Fibroblast of skin of abdomen (primary cell): ENCODE data around the gene C5orf63. TPM values are rescaled to one million over a fixed set of nuclear protein-coding genes. Genes with fewer than 3 reads are reported as not detected.
"Not testable (repeated sequence)": the region's sequence is repeated elsewhere in the genome, so short reads cannot be mapped to it uniquely, and the experiment has no call there.

Source experiments
- DNase-seq: peaks from one replicate; pipeline ENCODE4 v3.0.0-alpha.2; 2013
- polyA plus RNA-seq, 2 experiments: library from polyadenylated mRNA; unstranded; fragments of 120-200 nt; gene quantifications; one replicate each; pipeline ENCODE4 v1.2.1, GENCODE V29; 2013; ENCODE audit not compliant: insufficient read length in 2 of 2

Gene C5orf63
- polyA plus RNA-seq (2013, experiment 1 of 2; ENCODE audit: insufficient read length): 2.5 TPM
- polyA plus RNA-seq (2013, experiment 2 of 2; ENCODE audit: insufficient read length): 2.7 TPM

DNA sequence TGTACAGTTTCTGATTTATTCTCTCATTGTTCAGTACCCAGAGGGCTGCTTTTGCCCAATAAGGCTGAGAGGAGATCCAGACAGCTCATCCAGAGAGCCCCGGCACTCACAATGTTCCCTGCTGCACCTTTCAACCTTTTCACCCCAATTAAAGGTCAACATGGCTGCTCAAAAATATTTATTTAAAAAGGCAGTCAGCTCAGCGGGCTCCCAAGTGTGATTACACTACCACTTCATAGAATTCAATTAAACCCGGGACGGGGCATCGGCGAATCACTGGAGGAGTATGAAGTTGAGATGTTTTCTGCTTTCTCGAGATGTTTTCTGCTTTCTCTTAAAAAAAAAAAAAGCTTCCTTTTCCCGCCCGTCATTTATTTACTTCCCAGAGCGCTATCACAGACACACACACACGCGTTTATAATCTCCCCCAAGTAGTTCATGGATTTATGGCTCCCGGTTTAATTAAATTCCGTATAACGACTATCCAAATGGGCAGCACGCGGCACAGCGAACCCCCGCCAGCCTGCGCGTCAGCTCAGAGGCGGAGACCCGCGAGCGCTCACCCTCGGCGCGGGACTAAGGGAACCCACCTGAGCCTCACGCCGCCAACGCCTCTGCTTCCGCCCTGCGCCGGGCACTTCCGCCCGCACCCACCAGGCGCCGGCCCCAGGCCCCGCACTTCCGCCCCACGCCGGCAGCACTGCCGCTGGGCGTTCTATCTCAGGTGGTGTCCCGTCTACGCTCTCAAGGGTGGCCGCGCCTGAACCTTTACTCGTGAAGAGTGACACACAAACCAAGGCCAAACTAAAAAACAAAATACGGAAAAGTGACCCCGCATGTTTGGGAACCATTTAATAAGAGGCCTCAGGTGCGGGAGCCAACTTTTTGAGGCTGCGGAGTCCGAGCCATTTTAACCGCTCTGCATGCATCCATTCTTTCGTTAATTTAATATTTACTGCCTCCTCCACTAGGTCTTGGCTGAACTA lies at the start of gene C5orf63:
C5orf63 (minus strand) TSS at position 642 of the 986 bp plus-strand sequence. CDS start 14,507 bp downstream, outside the sequence.
- peak; percentile 31 for DNase-seq

DNA sequence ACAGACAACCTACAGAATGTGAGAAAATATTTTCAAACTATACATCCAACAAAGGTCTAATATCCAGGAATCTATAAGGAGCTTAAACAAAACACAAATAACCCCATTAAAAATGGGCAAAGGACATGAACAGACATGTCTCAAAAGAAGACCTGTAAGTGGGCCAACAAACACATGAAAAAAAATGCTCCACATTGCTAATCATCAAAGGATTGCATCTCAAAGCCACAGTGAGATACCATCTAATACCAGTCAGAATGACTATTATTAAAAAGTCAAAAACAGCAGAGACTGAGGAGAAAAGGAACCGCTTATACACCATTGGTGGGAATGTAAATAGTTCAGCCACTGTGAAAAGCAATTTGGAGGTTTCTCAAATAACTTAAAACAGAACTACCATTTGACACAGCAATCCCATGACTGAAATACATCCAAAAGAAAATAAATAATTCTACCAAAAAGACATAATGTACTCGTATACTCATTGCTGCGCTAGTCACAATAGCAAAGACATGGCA lies 39.1 kb upstream of the C5orf63 start:
- DNase-seq: no peak

GRCh38 chr5:127111112-127111511 lies 37.8 kb upstream of the C5orf63 start:
- DNase-seq: no peak

GRCh38 chr5:127108624-127109260 lies 35.4 kb upstream of the C5orf63 start:
- not testable (repeated sequence) for DNase-seq

- no peak for DNase-seq
Observed at GRCh38 chr5:127101935-127102334, 28.6 kb upstream of the C5orf63 start.

DNA sequence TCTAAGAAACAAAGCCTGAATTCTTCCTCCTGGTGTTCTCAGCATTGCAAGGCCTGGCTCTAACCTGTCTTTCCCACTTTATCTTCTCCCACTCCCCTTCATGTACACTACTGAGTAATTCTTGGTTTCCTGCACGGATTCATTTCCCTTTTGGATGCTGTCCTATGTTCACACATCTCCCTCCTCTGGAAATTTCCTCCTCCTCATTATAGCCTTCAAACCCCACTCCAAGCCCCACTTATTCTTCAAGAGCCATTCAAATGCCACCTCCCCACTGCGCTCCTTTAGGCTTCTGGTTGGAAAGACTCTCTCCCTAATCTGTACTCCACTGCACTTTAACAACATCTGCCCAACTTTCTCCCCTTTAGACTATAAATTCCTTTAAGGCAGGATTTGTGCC lies 28.2 kb upstream of the C5orf63 start:
- no peak for DNase-seq

DNA sequence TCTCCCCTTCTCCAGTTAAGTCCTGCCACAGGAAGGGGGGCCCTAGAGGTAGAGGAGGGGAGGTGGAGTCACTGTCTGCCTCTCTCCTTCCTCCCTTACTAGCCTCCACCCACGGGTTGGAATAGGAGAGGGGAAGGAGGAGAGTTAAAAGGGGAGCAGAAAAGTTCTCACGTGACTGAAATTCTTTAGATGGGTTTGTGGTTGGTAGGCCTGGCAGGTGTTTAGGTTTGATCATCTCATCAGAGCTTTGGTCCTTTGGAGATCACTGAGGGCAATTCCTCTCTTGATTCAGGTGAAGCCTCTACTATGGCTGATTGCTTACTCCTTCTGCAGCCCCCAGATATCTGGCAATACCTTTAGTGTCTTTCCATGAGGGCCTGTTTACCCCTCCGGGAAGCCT lies 24.9 kb upstream of the C5orf63 start:
- no peak for DNase-seq

GRCh38 chr5:127097278-127097677 lies 24.0 kb upstream of the C5orf63 start:
- DNase-seq: no peak

- DNase-seq: no peak
Observed at GRCh38 chr5:127096328-127096993, 23.2 kb upstream of the C5orf63 start.

- DNase-seq: no peak
Observed at GRCh38 chr5:127094161-127094814, 21.0 kb upstream of the C5orf63 start.

DNA sequence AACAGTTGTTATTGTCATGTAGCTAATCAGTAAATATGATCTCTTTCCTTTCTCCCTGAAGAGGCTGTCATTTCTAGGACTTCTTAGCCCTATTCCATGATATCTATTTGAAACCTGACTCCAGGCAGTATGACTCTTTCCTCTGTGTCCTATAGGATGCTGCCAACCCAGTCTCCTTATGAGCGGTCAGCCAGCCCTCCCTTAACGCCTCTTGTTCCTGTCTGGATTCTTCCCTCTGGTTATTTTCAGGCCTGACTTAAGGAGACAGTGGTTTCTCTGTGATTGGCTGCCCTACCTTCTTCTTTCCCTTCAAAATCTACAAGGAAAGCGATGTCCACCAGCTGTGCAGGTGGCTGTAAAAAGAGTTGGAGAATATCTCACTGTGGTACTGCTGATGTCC lies 19.4 kb upstream of the C5orf63 start:
- DNase-seq: peak; percentile 77

DNA sequence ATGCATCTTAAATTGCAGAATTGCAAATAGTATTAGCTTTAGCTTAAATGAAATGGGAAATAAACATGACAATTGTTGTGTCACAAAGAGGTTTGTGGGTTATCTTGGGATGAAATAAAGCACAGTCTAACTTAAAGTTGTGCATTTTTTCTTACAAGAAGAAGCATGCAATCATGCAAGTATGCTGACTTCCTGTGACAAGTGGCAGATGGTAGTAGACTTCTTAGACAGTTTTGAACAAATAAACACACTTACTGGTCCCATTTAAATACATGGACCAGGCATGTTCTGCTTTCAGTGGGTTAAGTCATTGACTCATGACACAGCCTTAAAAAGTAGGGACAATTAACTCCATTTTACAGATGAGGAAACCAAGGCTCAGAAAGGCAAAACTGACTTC lies 15.9 kb upstream of the C5orf63 start:
- DNase-seq: no peak

GRCh38 chr5:127088251-127088650 lies 14.9 kb upstream of the C5orf63 start:
- DNase-seq: peak; percentile 98

- DNase-seq: no peak
Observed at GRCh38 chr5:127086589-127086988, 13.3 kb upstream of the C5orf63 start.

GRCh38 chr5:127085796-127086195 lies 12.5 kb upstream of the C5orf63 start:
- DNase-seq: no peak

DNA sequence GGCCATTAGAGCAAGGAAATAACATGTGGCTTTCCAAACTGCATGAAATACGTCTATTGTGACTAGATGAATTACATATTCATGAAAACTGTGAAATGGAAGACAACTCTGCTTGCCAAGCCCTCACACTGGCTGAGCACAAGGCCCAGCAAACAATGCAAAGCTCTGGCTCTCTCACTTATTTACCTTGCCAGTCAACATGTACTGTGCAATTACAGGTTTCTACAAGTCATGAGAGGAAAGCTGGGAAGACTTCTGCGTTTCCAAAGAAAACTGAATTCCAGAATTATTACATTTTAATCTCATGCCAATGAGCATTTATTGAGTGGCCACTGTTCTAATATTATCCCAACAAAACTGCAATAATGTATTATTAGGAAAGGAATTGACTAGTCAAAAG lies 12.1 kb upstream of the C5orf63 start:
- no peak for DNase-seq

- no peak for DNase-seq
Observed at GRCh38 chr5:127084656-127085055, 11.4 kb upstream of the C5orf63 start.

GRCh38 chr5:127083711-127084110 lies 10.4 kb upstream of the C5orf63 start:
- no peak for DNase-seq

DNA sequence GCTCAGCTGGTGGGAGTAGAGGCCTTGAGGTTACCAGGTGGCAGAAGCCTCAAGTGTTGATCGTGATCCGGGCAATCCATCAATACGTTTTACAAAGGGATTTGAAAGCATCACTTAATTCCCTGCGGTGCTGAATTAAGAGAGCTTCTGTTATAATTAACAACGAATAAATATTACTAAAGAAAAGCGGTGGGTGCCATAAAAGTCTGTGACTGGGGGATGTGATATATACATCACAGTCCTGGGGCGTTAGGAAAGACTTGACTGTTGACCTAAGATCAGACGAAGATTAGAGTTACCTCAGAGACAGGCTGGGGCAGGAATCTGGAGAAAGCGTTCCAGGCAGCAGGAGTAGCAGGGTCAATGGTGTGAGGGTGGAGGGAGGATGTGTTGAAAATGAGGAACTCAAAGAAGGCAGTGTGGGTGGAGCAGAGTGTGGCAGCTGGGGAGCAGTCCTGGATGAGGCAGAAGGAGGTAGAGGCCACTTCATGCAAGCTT lies 6.7 kb upstream of the C5orf63 start:
- no peak for DNase-seq

- DNase-seq: no peak
Observed at GRCh38 chr5:127077366-127077765, 4.1 kb upstream of the C5orf63 start.

DNA sequence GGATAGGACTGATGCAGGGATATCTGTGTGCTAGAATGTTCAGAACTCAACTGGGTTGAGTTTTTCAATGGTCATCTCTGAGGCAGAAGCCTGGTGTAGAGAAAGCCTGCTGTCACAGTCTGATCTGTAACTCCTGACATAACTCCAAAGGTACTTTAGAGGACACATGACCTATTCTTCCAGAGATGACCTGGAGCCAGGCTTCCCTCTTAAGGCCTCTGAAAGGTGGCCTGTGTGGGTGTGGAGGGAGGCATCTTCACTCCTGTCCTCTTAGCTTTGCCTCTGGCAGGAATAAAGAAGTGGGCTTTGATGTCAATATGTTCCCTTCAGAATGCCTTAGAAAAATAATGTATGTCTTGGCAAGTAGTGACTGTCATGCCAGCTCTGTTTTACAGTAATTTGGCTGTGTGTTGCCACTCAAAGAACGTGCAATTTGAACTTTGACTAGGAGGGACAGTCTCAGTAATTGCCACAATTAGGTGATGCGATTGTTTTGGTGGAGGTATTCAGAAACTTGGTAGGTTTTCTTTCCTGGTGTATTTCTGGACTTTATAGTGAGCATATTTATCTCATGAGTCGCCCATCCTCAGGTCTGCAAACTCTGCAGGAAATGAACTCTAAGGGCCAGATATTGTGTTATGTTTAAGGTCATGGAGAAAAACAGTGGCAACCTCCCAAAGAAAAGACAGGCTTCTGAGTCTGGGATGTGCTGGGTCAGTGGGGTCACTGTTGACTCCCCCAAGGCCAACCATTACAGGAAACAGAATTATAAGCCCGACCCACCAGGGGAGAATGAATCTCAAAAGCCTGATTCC lies 3.2 kb upstream of the C5orf63 start:
- DNase-seq: peak; percentile 28
